ENCODE results near the gene SRRM4.
"Not testable (repeated sequence)": the region's sequence is repeated elsewhere in the genome, so short reads cannot be mapped to it uniquely, and the experiment has no call there.

The SRRM4 gene

DNA sequence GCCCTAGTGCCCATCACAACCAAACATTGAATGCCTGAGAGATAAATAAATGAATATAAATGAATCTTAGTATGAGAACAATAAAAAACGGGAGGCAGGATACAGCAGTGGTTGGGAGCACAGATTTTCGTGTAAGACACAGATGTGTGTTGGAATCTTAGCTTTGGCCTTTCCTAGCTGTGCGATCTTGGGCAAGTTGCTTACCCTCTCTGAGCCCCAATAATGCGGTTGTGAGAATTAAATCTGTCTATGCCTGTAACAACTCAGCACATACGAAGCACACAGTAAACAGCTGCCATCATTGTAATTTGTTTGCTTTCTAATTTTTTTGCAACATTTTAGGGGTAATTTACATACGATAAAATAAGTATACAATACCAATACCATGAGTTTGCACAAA, 89.8 kb downstream of the SRRM4 start:
- no peak for DNase-seq

DNA sequence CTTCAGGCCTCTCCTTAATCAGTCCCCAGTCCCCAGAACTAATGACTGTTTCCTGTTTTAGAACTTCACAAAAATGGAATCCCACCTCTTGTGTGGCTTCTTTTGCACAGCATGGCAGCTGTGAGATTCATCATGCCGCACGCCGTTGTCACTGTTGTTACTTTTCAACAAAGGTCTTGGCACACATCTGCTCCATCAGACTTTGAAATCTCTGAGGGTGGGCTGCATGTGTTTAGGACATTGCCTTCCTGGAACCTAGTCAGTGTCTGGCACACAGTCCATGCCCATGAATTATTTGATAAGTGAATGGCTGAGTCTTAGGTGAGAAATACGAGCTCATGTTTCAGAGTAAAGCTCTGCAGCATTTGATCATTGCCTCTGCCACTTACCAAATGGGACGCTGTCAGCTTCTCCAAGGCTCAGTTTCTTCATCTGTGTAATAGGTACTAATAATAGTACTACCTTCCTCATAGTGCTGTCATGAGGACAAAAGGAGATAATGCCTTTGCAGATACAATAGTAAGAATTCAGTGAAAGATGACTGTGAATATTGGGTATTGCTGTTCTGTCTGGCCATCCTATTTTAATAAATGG, 90.4 kb downstream of the SRRM4 start:
- no peak for DNase-seq

DNA sequence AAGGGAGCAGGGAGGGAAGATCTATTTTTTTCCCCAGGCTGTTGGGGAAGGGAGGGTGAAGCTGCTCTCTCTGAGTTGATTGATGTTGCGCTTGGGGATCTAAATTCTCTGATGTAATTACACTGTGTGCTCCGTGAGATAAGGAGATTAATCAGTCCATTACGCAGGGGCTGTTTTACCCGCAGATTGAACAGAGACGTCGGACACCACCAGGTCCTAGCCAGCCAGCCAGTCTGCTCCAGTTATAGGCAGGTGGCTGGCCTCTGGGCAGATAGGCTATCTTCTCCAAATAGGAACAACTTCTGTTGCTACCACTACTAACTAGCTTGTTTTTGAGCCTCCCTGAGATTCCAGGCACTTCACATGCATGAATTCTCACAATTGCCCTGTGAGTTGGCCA, 91.1 kb downstream of the SRRM4 start:
- no peak for DNase-seq

DNA sequence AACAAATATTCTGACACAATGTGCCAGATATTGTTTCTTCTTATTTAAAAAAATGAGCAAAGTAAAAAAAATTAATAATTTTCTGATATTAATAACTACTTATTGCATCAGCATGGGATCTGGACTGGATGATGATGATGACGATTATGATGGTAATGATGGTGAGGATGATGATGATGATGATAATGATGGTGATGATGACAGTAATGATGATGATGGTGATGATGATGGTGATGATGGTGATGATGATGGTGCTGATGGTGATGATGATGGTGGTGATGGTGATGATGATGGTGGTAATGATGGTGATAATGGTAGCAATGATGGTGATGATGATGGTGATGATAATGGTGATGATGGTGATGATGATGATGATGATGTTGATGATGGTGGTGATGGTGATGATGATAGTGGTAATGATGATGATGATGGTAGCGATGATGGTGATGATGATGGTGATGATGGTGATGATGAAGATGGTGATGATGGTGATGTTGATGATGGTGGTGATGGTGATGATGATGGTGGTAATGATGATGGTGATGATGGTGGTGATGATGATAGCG, 94.0 kb downstream of the SRRM4 start:
- no peak for DNase-seq

DNA sequence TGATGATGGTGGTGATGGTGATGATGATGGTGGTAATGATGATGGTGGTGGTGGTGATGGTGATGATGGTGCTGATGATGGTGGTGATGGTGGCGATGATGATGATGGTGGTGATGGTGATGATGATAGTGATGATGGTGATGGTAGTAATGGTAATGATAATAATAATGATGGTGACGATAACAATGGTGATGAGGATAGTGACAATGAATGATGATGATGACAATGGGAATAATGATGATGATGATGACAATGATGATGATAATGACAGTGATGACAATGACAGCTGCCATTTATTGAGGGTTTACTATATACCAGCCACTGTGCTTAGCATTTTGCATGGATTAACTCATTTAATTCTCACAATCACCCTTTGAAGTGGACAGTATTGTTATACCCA, 94.6 kb downstream of the SRRM4 start:
- no peak for DNase-seq

DNA sequence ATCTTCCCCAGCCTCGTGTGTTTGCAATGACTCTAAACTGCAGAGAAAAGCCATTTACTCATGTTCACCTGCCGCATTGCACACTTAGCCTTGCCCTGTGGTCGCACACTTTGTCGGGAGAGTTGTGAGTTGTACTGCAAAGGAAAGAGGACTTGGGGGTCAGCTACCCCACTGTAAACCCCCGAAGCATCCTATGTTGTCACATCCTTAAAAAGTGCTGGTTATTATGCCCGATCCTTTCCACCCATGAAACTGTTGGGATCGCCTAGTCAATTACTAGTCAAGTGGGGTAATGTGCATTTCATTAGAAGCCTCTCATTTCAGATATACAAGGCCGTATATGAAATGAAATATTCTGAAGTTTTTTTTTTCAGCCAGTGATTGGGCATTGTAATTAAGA, 98.2 kb downstream of the SRRM4 start:
- DNase-seq: no peak

DNA sequence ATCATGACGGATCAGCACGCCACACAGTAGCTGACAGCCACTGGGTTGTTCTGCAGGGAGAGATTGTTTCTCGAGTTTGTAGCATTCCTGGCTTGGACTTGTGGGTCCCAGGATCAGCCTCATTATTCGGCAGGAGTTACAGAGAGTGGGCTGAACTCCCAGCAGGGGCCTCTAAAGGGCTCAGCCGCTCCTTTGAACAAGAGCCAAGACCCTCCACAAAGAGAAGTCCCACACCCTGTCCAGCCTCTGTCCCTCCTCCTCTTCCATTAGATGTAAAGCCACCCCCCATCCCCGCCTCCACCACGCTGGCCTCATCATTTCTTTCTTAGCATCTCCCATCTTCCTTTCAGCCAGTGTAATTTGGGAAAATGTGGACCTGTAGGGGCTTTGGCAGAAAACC, 100.7 kb downstream of the SRRM4 start:
- DNase-seq: no peak

DNA sequence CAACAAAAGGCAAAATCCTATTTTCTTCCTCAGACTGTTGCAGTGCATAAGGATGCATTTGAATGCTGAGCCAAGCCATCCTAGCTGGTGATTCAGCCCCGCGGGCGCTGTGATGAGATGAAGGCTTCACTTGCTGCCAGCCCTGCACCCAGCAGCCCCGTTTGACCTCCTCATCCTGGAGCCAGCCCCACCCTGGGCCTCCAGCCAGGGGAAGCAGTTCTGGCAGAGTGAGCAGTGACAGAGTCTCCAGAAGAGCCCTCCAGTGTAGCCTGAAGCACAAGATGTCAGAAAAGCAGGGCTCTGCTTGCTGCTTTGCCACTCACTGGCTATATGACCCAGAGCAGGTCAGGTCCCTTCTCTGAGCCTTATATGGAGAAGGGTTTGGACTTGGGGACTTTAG, 101.2 kb downstream of the SRRM4 start:
- DNase-seq: no peak

DNA sequence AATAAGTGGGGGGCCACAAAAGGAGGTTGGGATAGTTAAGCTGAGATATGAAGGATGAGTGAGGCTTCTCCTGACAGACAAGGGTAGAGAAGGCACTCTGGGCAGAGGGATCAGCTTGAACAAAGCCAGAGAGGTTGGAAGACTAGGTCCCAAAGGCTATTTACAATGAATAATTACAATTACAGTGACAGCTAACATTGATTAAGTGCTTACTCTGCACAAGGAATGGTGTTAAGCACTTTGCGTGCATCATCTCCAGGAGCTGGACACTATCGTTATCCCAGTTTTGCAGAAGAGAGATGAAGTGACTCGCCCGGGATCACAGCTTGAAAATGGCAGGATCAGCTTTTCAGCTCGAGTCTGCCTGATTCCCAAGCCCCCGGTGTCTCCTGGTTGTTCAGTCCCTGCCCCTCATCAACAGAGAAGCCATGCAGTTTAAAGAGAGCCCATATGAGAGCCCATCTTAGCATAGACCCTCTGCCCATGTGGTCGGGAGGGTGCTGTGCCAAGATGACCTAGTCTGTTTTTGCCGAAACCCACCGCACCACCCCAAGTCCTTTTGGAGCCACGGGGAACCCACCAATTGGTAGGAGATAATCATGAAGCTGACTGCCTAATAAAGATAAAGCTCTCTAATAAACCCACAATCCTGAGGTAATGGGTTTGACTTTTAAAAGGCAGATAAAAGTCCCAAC, 107.5 kb downstream of the SRRM4 start:
- no peak for DNase-seq

DNA sequence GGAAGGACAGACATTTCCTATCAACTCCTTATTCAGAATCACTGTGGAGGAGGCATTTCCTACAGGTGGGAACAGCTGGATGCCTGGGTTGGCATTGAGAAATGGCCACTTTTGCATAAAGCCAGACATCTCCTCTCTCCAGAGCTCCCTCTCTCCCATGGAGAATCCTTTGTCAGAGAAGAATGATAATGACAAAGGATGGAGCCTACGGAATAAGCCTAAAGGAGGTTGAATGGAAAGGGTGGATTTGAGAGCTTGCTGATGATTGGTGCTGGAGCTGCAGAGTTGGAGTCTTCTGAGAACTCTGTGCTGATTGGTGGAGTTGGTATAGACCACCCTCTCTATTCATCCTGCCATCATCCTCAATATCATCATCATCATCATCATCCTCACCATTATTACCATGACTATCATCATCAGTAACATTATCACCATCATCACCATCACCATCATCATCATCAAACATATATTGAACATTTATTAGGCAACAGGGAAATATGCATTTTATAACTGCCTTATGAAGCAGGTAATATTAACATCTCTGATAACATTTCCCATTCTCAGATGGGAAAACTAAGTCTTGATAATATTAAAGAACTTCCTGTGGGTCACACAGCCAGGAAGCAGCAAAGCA, 108.2 kb downstream of the SRRM4 start:
- DNase-seq: no peak

DNA sequence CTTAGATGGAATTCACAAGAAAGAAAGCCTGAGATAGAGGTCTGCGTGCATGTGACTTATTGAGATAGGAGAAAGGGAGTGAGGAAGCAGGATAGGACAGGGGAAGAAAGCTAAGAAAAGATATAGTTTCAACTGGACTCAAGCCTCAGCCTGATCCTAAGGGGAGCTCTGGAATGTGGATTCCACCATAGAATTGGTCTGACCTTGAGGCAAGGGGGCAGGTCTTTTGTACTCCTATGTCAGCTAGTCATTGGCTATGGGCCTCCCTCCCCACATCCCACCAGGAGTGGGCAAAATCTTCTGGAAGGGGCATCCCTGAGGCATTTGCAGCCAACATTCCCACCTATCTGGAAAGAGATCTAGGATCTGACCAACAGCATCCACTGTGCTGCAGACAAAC, 108.9 kb downstream of the SRRM4 start:
- DNase-seq: no peak

DNA sequence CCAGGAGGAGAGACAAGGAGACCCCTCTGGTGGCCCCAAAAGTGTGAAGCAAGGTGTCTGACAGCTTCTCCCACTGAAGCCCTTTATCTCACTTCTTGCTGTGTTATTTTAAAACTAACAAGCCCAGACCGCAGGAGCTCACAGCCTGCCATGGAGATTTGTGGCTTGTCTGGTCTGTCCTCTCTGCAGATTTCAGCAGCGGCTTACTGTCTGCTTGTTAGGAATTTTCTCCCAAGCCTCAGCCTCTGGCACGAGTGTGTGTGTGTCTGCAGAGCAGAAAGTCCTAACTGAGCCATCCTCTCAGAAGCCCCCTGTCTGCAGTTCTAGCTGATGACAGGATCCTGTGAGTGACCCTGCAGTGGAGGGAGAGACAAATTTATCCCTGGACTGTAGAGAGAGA, 109.5 kb downstream of the SRRM4 start:
- DNase-seq: no peak

DNA sequence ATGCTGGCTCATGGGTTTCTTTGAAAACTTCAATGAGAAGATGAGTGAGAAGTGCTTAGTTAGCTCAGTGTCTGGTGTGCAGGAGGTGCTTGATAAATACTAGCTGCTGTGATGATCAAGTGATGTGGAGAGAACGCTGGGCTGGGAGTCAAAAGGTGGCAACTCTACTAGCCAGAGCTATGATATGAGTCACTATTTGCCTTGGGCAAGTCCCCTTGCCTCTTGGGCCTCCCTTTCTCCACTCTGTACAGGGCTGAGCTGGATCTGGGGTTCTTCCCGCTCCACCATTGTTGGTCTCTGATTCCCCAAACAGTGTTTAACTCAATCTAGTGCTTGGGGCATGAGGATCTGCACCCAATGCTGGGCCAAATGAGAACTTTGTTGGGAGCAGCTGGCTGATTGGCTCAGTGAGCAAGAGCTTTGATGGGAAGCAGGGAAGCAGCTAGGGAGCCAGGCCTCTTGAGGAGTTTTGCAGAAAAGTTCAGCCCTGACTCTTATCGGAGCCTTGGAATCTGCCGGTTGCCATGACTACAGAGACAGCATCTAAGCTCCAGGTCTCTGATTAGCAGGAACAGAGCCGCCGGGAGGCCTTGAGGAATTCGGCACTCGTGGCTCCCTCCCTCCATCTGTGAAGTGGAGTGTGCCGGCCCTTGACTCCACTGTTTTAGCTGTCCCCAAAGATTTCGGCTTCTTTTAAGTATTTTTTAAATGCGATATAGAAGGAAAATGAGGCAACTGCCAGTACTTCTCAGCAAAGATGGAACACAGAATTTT, 115.3 kb downstream of the SRRM4 start:
- DNase-seq: no peak

DNA sequence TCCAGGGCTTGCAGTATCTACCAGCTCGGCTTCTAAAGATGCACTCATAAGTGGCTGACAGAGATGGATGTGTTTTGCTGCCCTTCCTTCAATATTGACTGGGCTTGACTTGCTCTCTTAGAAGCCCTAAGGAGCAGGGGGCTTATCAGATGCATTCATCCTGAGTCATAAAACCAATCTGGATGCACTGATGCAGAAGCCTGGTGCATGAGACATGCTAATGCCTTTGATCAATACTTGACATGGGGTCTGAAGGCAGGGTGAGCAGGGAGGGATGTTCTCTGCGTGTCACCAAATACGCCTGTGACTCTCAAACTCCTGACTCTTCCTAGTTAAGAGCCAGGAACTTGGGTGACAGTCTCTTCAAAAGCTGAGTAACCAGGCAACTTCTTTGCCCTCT, 119.6 kb downstream of the SRRM4 start:
- no peak for DNase-seq

DNA sequence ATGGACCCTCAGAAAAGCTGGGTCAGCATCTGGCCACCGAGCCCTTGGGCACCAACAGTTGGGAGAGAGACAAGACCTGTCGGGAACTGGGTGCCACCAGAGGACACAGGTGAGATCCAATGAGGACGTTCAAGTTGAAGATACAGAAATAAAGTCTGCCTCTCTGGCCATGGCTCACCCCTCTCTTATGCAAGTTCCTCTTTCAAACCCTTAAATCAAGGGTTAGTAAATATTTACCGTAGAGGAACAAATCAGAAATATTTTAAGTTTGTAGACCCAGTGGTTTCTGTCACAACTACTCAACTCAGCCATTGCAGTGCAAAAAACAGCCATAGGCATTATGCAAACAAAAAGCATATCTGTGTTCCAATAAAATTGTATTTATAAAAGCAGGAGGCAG, 120.9 kb downstream of the SRRM4 start:
- no peak for DNase-seq

DNA sequence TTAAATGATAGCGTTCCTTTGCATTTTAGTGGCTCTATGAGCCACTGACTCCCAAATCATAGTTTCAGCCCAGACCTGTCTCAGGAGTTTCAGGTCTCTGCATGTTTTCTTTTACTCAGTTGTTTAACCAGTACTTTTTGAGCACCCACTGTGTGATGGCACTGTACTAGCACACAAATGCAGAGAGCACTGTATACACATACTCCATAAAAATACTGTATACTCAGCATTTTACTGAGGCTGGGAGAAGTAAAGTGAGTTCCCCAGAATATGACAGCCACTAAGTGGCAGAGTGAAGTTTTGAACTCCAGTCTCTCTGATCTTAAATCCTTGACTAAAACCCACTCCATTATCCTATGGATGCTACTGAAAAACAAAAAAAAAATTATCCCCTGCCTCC, 121.4 kb downstream of the SRRM4 start:
- no peak for DNase-seq

DNA sequence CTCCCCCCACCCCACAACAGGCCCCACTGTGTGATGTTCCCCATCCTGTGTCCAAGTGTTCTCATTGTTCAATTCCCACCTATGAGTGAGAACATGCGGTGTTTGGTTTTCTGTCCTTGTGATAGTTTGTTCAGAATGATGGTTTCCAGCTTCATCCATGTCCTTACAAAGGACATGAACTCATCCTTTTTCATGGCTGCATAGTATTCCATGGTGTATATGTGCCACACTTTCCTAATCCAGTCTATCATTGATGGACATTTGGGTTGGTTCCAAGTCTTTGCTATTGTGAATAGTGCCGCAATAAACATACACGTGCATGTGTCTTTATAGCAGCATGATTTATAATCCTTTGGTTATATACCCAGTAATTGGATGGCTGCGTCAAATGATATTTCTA, 123.6 kb downstream of the SRRM4 start:
- not testable (repeated sequence) for DNase-seq

DNA sequence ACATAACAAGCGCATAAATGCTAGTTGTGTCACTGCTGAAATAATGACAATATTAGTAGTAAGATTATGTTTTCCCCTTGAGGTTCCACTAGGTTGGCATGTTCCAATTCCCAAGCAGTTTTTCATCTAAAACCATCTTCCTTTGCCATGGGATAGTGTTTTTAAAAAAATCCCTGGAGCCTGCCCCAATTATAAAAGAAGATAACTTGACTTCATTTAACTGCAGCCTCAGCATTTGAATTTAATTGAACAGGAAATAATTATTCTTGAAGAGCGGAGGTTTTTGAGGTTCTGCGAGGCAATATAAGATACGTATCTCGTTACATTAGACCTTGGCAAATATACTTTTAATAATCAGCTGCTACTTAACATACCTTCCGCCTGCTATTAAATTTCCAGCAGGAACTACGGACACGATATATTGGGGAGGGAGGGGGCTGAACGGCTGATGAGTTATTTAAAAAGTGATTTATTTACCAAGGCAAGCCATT, 132.2 kb downstream of the SRRM4 start:
- no peak for DNase-seq

DNA sequence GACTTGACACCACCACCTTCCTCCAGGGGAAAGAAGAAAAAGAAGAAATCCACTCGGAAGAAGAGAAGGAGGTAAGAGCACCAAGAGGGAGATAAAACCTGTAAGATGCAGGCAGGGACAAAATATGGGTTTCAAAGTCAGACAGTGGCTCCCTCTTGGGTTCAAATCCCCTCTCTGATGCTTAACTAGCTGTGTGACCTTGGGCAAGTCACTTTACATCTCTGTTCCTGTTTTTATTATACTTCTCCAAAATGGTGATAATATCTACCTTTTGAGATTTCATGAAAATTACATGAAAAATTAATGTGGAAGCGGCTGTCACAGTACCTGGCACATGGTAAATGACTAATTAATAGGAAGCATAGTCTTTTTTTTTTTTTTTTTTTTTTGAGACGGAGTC, 133.0 kb downstream of the SRRM4 start:
- DNase-seq: no peak

DNA sequence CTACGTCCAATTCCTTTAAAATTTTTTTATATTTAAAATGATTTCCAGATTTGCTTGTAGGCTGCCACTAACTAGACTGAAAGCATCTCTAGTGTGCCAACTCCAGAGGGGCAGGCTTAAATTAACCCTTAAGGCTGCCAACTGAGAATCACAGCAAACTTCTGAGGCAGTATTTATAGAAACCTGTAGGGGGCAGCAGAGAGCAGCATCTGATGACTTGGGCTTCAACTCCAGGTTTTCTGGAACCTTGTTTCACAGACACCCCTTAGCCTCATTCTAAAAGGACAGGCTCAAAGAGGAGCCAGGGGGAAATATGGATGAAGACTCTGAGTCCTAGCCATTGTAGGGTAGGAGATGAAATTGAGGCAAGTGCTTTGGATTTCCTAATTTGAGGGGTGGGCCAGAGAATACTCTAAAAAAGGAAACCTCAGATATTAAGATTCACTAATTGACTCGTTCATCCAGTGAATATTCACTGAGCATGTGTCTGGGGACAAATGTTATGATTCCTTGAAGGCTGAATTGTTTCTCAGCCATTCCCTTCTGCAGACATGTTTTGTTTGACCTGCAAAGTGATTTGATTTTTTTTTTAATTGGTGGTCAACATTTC, 134.1 kb downstream of the SRRM4 start:
- DNase-seq: peak; percentile 32

DNA sequence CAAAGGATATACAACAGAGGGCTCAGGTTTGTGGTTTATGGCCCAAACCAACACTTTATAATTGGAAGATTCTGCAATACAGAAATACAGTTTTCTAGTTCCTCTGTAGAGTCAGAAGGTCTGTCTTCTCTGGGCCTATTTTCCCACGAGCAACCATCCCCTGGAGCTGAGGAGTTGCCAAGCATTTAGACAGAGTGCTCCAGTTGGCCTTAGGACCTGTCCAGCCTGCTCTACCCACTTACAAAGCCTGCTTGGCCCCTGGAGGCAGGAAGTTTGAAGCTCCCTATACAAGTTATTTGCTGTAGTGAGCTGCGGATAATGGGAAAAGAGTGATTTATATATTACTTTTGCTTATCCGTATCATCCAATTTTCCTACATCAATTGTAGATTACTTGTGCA, 136.6 kb downstream of the SRRM4 start:
- DNase-seq: no peak

DNA sequence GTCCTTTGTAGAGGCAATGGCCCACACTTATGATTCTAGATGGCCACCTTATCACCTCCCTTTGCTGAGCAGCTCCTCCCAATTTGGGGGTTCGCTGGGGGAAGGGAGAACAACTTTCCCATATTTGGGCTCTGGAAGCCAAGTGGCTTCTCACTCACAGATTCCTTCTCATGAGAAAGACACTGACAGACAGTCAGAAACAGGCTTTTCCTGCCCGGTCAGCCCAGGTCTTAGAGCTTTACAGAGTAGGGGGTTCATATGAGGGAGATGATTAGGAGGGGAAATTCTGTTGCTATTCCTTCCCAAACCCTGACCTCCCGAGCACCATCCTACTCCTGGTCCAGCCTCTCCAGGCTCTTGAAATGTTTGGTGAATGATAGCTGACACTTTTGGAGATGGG, 137.3 kb downstream of the SRRM4 start:
- DNase-seq: no peak

DNA sequence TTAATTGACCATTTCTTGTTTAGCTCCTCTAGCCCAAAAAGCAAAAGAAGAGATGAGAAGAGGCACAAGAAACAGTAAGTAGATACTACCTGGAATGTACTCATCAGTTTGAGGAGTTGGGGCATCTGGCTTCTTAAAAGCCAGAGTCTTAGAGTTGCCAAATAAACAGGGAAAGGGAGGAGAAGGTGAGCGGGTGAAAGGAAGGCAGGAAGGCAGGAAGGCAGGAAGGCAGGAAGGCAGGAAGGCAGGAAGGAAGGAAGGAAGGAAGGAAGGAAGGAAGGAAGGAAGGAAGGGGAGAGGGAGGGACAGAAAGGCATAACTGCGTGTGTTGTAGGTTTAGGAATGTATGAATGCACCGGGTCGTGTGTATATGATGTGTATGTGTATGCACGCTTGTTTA, 140.7 kb downstream of the SRRM4 start:
- DNase-seq: no peak
